ENCODE measurements around the gene ARL5B. TPM values are rescaled to one million over a fixed set of nuclear protein-coding genes. Genes with fewer than 3 reads are reported as not detected.

ARL5B gene
- total and polyA plus RNA-seq, 8 donors = 15.1 to 44.8 (median 41.2) TPM

GRCh38 chr10:18699849-18700840 is 40.9 kb downstream of the ARL5B start:
- ATAC-seq = no peak
- intact Hi-C loops (cut with DNase I) = no loop called here
- no peak for DNase-seq

GRCh38 chr10:18703521-18703920 is 44.3 kb downstream of the ARL5B start:
- H3K36me3 ChIP-seq = no peaks in the 10 kb centered on the region
- no peaks in the 10 kb centered on the region for H3K9me3 ChIP-seq
- ATAC-seq (no peak), DNase-seq (no peak)
- H3K4me3 ChIP-seq = no peak overlapping the region
- intact Hi-C loops (cut with DNase I) = no loop called here
- no peak overlapping the region for H3K27ac ChIP-seq
- H3K4me1 ChIP-seq = no peaks in the 10 kb centered on the region
- H3K27me3 ChIP-seq = no peaks in the 10 kb centered on the region
- TF ChIP-seq, protein P1, sequence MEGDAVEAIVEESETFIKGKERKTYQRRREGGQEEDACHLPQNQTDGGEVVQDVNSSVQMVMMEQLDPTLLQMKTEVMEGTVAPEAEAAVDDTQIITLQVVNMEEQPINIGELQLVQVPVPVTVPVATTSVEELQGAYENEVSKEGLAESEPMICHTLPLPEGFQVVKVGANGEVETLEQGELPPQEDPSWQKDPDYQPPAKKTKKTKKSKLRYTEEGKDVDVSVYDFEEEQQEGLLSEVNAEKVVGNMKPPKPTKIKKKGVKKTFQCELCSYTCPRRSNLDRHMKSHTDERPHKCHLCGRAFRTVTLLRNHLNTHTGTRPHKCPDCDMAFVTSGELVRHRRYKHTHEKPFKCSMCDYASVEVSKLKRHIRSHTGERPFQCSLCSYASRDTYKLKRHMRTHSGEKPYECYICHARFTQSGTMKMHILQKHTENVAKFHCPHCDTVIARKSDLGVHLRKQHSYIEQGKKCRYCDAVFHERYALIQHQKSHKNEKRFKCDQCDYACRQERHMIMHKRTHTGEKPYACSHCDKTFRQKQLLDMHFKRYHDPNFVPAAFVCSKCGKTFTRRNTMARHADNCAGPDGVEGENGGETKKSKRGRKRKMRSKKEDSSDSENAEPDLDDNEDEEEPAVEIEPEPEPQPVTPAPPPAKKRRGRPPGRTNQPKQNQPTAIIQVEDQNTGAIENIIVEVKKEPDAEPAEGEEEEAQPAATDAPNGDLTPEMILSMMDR (IDR thresholded peaks at IDR 0.05) = no peak

More at GRCh38 chr10:18699849-18700840, 40.9 kb downstream of the ARL5B start:
- Histone ChIP-seq H3K9me3 (peaks cover 0 to 4% of the 10 kb centered on the region in 2 donors), H3K27ac (no peak overlapping the region), H3K4me3 (no peak overlapping the region), H3K4me1 (no peaks in the 10 kb centered on the region), H3K36me3 (no peaks in the 10 kb centered on the region), H3K27me3 (no peaks in the 10 kb centered on the region)
- TF ChIP-seq, protein P1 (IDR thresholded peaks at IDR 0.05) = no peak

DNA sequence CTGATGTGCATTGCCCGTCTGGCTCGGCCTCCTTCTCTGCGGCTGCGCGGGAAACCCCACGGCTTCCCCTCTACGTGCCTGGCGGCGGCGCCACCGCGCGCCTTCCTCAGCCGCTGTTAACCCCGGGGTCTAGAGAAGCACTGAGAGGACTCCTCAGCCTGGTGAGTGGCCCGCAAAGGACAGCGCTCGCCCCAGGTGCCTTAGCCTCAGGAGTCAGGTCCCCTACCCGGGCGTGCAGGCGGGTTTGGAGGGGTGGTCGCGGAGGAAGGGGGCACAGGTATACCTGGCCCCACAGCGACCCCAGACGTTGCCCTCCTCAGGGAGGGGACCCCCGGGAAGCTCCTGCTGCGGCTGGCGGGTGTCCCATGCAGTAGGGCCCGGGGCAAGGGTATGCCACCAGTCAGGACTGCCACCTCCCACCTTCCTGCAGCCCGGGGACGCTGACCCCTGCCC is 51.0 kb downstream of the ARL5B start:
- DNase-seq (peak in 1 of 4 donors; percentile 55), ATAC-seq (no peak)
- H3K36me3 ChIP-seq = no peaks in the 10 kb centered on the region
- no peak overlapping the region for H3K4me3 ChIP-seq
- no peaks in the 10 kb centered on the region for H3K9me3 ChIP-seq
- intact Hi-C loops (cut with DNase I) = no loop called here
- no peak overlapping the region for H3K27ac ChIP-seq
- no peaks in the 10 kb centered on the region for H3K27me3 ChIP-seq
- TF ChIP-seq, protein P1 (IDR thresholded peaks at IDR 0.05) = no peak
- H3K4me1 ChIP-seq = no peaks in the 10 kb centered on the region

GRCh38 chr10:18713077-18713476 is 53.8 kb downstream of the ARL5B start:
- intact Hi-C loops (cut with DNase I) = no loop called here

GRCh38 chr10:18718991-18719390 is 59.8 kb downstream of the ARL5B start:
- Histone ChIP-seq H3K27ac (no peak overlapping the region), H3K4me1 (no peaks in the 10 kb centered on the region), H3K9me3 (no peaks in the 10 kb centered on the region), H3K4me3 (no peak overlapping the region), H3K27me3 (no peaks in the 10 kb centered on the region), H3K36me3 (no peaks in the 10 kb centered on the region)
- intact Hi-C loops (cut with DNase I) = no loop called here
- DNase-seq = no peak
- no peak for ATAC-seq
- TF ChIP-seq, protein P1 (IDR thresholded peaks at IDR 0.05) = no peak

More at GRCh38 chr10:18713077-18713476, 53.8 kb downstream of the ARL5B start:
- Histone ChIP-seq H3K4me1 (no peaks in the 10 kb centered on the region), H3K36me3 (no peaks in the 10 kb centered on the region), H3K4me3 (no peak overlapping the region), H3K27ac (no peak overlapping the region), H3K27me3 (no peaks in the 10 kb centered on the region), H3K9me3 (no peaks in the 10 kb centered on the region)
- TF ChIP-seq, protein P1 (IDR thresholded peaks at IDR 0.05) = no peak
- peak; percentile 92 for ATAC-seq
- DNase-seq = no peak

All from left lung (tissue), 10 donors.